GM12873 (cell line): ENCODE measurements around the gene ANKMY1.
A peak's percentile ranks its signal among the peaks of the same experiment; 100 is the strongest.

ENCODE experiments used
- CTCF ChIP-seq: IDR thresholded peaks from 2 replicates; pipeline ENCODE4 v1.5.1; 2012; ENCODE audit warnings: low read depth, mild to moderate bottlenecking, moderate library complexity, low read length, control low read depth; ENCODE audit not compliant: insufficient read depth; ENCODE audit errors: missing control alignments

Gene ANKMY1

GRCh38 chr2:240499309-240500301 lies 58.2 kb downstream of the ANKMY1 start:
- no peak for TF ChIP-seq CTCF

- TF ChIP-seq CTCF, result no peak
These were observed 58.9 kb downstream of the ANKMY1 start for GRCh38 chr2:240498958-240499260.

DNA sequence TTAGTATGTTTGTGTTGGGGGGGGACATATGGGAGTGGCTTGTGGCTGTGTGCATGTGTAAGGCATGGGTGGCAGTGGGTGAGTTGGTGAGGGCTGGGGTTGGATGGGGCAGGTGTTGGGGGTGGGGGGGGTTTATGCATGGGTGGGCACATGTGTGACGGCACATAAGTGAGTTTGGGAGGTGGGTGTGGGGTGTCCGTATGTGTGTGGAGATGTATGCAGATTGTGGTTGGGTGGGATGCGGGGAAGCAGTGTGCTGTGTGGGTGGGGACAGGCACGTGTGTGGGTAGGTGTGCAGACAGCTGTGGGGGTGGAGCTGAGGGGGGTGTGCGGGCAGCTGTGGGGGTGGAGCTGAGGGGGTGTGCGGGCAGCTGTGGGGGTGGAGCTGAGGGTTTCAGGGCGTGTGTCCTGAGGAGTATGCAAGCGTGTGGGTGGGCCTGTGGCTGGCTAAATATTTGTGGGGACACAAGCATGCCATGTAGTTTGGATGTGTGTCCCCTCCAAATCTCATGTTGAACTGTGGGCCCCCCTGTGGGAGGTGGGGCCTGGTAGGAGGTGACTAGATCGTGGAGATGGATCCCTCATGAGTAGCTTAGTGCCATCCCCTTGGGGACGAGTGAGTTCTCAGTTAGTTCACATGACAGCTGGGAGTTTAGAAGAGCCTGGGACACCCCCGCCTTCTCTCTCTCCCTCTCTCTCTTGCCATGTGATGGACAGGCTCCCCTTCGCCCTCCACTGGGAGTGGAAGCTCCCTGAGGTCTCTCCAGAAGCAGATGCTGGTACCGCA lies 59.4 kb downstream of the ANKMY1 start:
- no peak for TF ChIP-seq CTCF

DNA sequence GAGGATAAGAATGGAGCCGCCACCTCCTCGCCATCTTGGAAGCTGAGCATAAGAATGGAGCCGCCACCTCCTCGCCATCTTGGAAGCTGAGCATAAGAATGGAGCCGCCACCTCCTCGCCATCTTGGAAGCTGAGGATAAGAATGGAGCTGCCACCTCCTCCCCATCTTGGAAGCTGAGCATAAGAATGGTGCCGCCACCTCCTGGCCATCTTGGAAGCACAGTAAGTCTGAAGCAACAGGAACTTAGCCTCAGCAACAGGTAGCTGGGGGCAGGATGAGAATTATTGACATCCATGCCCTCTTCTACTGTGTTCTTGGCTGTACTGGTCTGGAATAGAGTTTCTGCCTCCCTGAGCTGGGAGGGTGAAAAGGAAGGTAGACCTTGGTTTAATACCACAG lies 60.7 kb downstream of the ANKMY1 start:
- peak; percentile 27 for TF ChIP-seq CTCF

DNA sequence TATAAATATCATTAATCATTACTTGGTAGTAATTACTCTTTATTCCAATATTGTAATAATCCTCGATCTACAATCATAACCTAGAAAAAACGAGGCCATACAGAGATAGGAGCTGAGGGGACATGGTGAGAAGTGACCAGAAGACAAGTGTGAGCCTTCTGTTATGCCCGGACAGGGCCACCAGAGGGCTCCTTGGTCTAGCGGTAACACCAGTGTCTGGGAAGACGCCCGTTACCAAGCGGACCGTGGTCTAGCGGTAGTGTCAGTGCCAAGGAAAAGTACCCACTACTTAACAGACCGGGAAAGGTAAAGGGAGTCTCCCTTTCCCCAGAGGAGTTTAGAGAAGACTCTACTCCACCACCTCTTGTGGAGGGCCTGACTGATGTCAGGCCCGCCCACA lies 62.8 kb downstream of the ANKMY1 start:
- peak; percentile 29 for TF ChIP-seq CTCF

DNA sequence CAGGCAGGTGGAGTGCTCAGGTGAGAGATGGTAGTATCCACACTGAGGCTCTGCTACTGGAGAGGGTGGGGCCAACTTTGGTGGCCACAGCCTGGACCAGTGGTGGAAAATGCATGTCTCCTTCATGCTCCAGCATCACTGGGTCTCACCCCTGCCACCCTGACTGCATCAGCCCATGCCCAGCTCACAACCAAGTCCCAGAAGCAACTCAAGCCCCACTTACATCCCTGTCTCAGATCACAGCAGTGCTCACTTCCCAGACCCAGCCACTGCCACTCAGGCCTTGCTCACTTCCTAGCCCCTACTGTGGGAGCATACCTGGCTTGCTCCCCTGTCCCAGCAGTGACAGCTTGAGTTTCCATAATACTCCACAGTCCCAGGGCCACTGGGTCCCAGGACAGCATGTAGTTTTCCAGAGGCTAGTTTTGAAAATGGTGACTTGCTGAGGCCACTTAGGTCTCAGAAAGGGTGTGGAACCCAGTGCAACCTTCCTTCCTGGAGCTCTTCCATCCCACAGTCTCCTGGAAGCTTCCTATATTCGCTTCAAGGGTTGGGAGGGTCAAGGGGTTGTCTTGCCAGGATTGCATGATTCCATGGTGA lies 63.5 kb downstream of the ANKMY1 start:
- TF ChIP-seq CTCF, result no peak

DNA sequence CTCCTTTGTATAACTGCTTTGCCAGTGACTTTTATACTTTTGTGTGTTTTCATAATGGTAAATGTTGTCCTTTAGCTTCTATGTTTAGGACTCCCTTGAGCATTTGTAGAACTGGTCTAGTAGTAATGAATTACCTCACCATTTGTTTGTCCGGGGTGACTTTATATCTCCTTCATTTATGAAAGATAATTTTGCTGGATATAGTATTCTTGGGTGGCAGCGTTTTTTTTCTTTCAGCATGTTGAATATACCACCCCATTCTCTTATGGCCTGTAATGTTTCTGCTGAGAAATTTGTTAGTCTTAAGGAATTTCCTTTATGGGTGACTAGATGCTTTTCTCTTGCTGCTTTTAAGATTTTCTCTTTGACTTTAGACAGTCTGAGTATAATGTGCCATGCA lies 66.3 kb downstream of the ANKMY1 start:
- TF ChIP-seq CTCF, result no peak
